Measurements from ENCODE around the gene SYTL2. TPM values are rescaled to one million over a fixed set of nuclear protein-coding genes. Genes with fewer than 3 reads are reported as not detected.
A peak's percentile ranks its signal among the peaks of the same experiment; 100 is the strongest.

The SYTL2 gene
- total RNA-seq, 1 experiment from 2014 or later: 5.2 TPM

GRCh38 chr11:85769771-85770170, 41.2 kb downstream of the SYTL2 start:
- H3K14ac ChIP-seq (ENCODE audit: insufficient read depth, low read length): no peak overlapping the region
- no peaks in the 10 kb centered on the region for H3K79me2 ChIP-seq (ENCODE audit: insufficient read depth, low read length)
- H3K18ac ChIP-seq (ENCODE audit: insufficient read length, low read depth, low read length): no peak overlapping the region
- H3K27me3 Mint-ChIP-seq (ENCODE audit: low read depth): no peaks in the 10 kb centered on the region; the same call in 1 of the 2 replicates
- H2BK15ac ChIP-seq (ENCODE audit: low read depth, low read length): peak overlapping the region; percentile 20; the same call in 1 of the 2 replicates
- H3K9me3 ChIP-seq (ENCODE audit: control insufficient read depth, low read depth, low read length): no peaks in the 10 kb centered on the region
- no peak overlapping the region for H2BK5ac ChIP-seq (ENCODE audit: insufficient read length, low read length)
- H3K9me3 Mint-ChIP-seq: peaks cover 0 to 8% of the 10 kb centered on the region in 2 experiments; a peak in 2 of 5 replicates
- no peaks in the 10 kb centered on the region for H3K23me2 ChIP-seq (ENCODE audit: insufficient read length, low read depth, low read length, poor library complexity, severe bottlenecking)
- H3T11ph ChIP-seq (ENCODE audit: low read length): no peak overlapping the region
- H3K4ac ChIP-seq (ENCODE audit: low read depth, low read length): no peak overlapping the region
- peaks cover 0 to 7% (median 0%) of the 10 kb centered on the region in 3 experiments; a peak in 3 of 7 replicates for H3K36me3 Mint-ChIP-seq (ENCODE audit: insufficient read depth in 1 of 3, low read depth in 3 of 3)
- H3K56ac ChIP-seq (ENCODE audit: insufficient read length, low read depth, low read length): no peak overlapping the region
- H2BK20ac ChIP-seq (ENCODE audit: low read depth, low read length, poor library complexity, severe bottlenecking): no peak overlapping the region
- no CpG with 5 or more reads among the region's 5 CpGs for WGBS (ENCODE audit: extremely low coverage, insufficient read length, low lambda C conversion rate)
- no peaks in the 10 kb centered on the region for H4K20me1 ChIP-seq (ENCODE audit: control insufficient read depth, insufficient read depth, insufficient read length)
- no peak overlapping the region for H3K4me2 ChIP-seq (ENCODE audit: insufficient read depth, insufficient read length, low read length)
- no peaks in the 10 kb centered on the region for H3K27me3 ChIP-seq (ENCODE audit: insufficient read depth, low read length)
- H4K91ac ChIP-seq (ENCODE audit: insufficient read length, low read depth, low read length): no peak overlapping the region
- H3K4me1 ChIP-seq (ENCODE audit: insufficient read depth, low read length): peaks cover 13% of the 10 kb centered on the region; the same call in 1 of the 2 replicates
- H3K27ac Mint-ChIP-seq: no peak overlapping the region; a peak in 1 of 7 replicates
- no peak overlapping the region for H4K5ac ChIP-seq (ENCODE audit: insufficient read length, low read depth, low read length)
- H2BK120ac ChIP-seq (ENCODE audit: low read depth, low read length, poor library complexity, severe bottlenecking): no peak overlapping the region
- no peak for TF ChIP-seq CTCF (conservative IDR thresholded peaks at IDR 0.05)
- peaks cover 7 to 12% of the 10 kb centered on the region in 2 experiments for H3K4me1 Mint-ChIP-seq
- no peaks in the 10 kb centered on the region for H3K79me1 ChIP-seq (ENCODE audit: insufficient read depth, low read depth, low read length, poor library complexity, severe bottlenecking)
- H3K4me3 Mint-ChIP-seq: no peak overlapping the region
- no peak overlapping the region for H2AFZ ChIP-seq (ENCODE audit: low read length)
- no peak overlapping the region for H3K27ac ChIP-seq (ENCODE audit: insufficient read length, low read depth, low read length)
- H3K9ac ChIP-seq (ENCODE audit: extremely low read depth, insufficient read length, low read length): no peak overlapping the region
- H2AK5ac ChIP-seq (ENCODE audit: insufficient read length, low read length): no peak overlapping the region
- no peak overlapping the region for H4K8ac ChIP-seq (replicated peaks; ENCODE audit: insufficient read length, low read depth, low read length)
- DNase-seq: no peak
- H3K23ac ChIP-seq (ENCODE audit: insufficient read length, low read depth, low read length): no peak overlapping the region
- H2BK12ac ChIP-seq (ENCODE audit: insufficient read length, low read depth, low read length): no peak overlapping the region
